ENCODE results near the gene RNF123.

RNF123 gene

GRCh38 chr3:49701388-49702077, 12.2 kb downstream of the RNF123 start:
- no peak for DNase-seq (ENCODE audit: low read depth)
- no peak overlapping the region for H3K4me3 ChIP-seq (replicated peaks; ENCODE audit: low read depth, low read length)
- TF ChIP-seq CTCF (IDR thresholded peaks at IDR 0.05; ENCODE audit: low read length, missing control alignments) = peak; percentile 56

- DNase-seq (ENCODE audit: low read depth) = no peak
- no peak for TF ChIP-seq CTCF (IDR thresholded peaks at IDR 0.05; ENCODE audit: low read length, missing control alignments)
- no peak overlapping the region for H3K4me3 ChIP-seq (replicated peaks; ENCODE audit: low read depth, low read length)
These were observed 13.3 kb downstream of the RNF123 start for GRCh38 chr3:49702672-49703071.

- TF ChIP-seq CTCF (IDR thresholded peaks at IDR 0.05; ENCODE audit: low read length, missing control alignments) = peak; percentile 91
- DNase-seq (ENCODE audit: low read depth) = peak; percentile 74
- H3K4me3 ChIP-seq (replicated peaks; ENCODE audit: low read depth, low read length) = no peak overlapping the region
These were observed 14.1 kb downstream of the RNF123 start for GRCh38 chr3:49703443-49703927.

GRCh38 chr3:49703956-49704355, 14.6 kb downstream of the RNF123 start:
- no peak for TF ChIP-seq CTCF (IDR thresholded peaks at IDR 0.05; ENCODE audit: low read length, missing control alignments)
- no peak overlapping the region for H3K4me3 ChIP-seq (replicated peaks; ENCODE audit: low read depth, low read length)
- DNase-seq (ENCODE audit: low read depth) = no peak

- H3K4me3 ChIP-seq (replicated peaks; ENCODE audit: low read depth, low read length) = no peak overlapping the region
- no peak for TF ChIP-seq CTCF (IDR thresholded peaks at IDR 0.05; ENCODE audit: low read length, missing control alignments)
- no peak for DNase-seq (ENCODE audit: low read depth)
These were observed 15.3 kb downstream of the RNF123 start for GRCh38 chr3:49704629-49705028.

- no peak overlapping the region for H3K4me3 ChIP-seq (replicated peaks; ENCODE audit: low read depth, low read length)
- TF ChIP-seq CTCF (IDR thresholded peaks at IDR 0.05; ENCODE audit: low read length, missing control alignments) = no peak
- no peak for DNase-seq (ENCODE audit: low read depth)
These were observed 16.1 kb downstream of the RNF123 start for GRCh38 chr3:49705390-49705960.
